Esophagus squamous epithelium (tissue), 4 donors: ENCODE results near the gene RPL28.

Source experiments
- CTCF ChIP-seq, 6 experiments: fragments of 450-650 bp in 4 of 6; fragments of 200-600 bp in 2 of 6; sonication (generic) in 2 of 6; IDR thresholded peaks; one replicate each; pipeline ENCODE4 v1.5.1; 2016 to 2019; ENCODE audit warnings: antibody characterized with exemption in 6 of 6, mild to moderate bottlenecking in 4 of 6, moderate library complexity in 4 of 6
- POLR2A ChIP-seq, 4 donors: fragments of 450-650 bp; IDR thresholded peaks; one replicate each; pipeline ENCODE4 v1.6.1; 2017; ENCODE audit warnings: antibody characterized with exemption in 4 of 4, mild to moderate bottlenecking in 4 of 4, moderate library complexity in 3 of 4

GRCh38 chr19:55370305-55370988, 15.3 kb upstream of the RPL28 start, which contains the start of gene IL11:
- no peak for TF ChIP-seq CTCF (IDR thresholded peaks at IDR 0.05)
- TF ChIP-seq POLR2A (IDR thresholded peaks at IDR 0.05) = no peak
